Measurements from ENCODE around the gene CEBPG.
A peak's percentile ranks its signal among the peaks of the same experiment; 100 is the strongest.

DNA sequence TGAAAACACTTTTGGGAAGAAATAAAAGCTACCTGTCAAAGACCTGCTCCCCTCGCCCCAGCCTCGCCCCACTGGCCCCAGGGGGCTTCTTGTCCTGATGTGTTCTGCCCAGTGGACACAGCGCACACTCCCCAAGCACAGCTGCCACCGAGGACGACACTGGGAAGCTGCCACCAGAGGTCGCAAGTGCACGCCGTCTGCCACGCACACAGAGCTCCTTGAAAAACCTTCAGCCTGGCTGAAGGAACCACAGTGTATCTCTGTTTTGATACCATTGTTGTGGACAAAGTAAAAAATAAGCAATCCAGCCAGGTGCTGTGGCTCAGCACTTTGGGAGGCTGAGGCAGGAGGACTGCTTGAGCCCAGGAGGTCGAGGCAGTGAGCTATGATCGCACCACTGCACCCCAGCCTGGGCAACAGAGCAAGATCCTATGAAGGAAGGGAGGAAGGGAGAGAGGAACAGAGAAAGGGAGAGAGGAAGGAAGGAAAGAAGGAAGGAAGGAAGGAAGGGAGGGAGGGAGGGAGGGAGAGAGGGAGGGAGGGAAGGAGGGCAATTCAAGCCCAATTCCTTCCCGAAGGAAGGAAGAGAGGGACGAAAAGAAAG, 57.3 kb downstream of the CEBPG start:
- TF ChIP-seq CTCF (IDR thresholded peaks at IDR 0.05), result peak; percentile 98
- TF ChIP-seq, protein P1, sequence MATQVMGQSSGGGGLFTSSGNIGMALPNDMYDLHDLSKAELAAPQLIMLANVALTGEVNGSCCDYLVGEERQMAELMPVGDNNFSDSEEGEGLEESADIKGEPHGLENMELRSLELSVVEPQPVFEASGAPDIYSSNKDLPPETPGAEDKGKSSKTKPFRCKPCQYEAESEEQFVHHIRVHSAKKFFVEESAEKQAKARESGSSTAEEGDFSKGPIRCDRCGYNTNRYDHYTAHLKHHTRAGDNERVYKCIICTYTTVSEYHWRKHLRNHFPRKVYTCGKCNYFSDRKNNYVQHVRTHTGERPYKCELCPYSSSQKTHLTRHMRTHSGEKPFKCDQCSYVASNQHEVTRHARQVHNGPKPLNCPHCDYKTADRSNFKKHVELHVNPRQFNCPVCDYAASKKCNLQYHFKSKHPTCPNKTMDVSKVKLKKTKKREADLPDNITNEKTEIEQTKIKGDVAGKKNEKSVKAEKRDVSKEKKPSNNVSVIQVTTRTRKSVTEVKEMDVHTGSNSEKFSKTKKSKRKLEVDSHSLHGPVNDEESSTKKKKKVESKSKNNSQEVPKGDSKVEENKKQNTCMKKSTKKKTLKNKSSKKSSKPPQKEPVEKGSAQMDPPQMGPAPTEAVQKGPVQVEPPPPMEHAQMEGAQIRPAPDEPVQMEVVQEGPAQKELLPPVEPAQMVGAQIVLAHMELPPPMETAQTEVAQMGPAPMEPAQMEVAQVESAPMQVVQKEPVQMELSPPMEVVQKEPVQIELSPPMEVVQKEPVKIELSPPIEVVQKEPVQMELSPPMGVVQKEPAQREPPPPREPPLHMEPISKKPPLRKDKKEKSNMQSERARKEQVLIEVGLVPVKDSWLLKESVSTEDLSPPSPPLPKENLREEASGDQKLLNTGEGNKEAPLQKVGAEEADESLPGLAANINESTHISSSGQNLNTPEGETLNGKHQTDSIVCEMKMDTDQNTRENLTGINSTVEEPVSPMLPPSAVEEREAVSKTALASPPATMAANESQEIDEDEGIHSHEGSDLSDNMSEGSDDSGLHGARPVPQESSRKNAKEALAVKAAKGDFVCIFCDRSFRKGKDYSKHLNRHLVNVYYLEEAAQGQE (IDR thresholded peaks at IDR 0.05; ENCODE audit: insufficient read depth in 1 of 2, low read depth in 2 of 2, low read length in 1 of 2), result peak in 1 of 2 experiments; percentile 68; a peak in 1 of 4 replicates

All from Panc1 (cell line).